Lower leg skin (tissue), 3 donors: ENCODE measurements around the gene SLC39A11.

Experiments used
- CTCF ChIP-seq, 3 donors: fragments of 450-650 bp; IDR thresholded peaks; one replicate each; pipeline ENCODE4 v1.5.1; 2016; ENCODE audit warnings: antibody characterized with exemption in 3 of 3, mild to moderate bottlenecking in 3 of 3, moderate library complexity in 2 of 3
- POLR2A ChIP-seq, 2 donors: fragments of 450-650 bp; IDR thresholded peaks; one replicate each; pipeline ENCODE4 v1.6.1; 2016 to 2017; ENCODE audit warnings: antibody characterized with exemption in 2 of 2, mild to moderate bottlenecking in 1 of 2, moderate library complexity in 1 of 2

GRCh38 chr17:72764632-72765041 is 327.9 kb downstream of the SLC39A11 start:
- TF ChIP-seq POLR2A (IDR thresholded peaks at IDR 0.05) (no peak), CTCF (IDR thresholded peaks at IDR 0.05) (no peak)
